Uterus (tissue), 2 donors: ENCODE data around the gene EPB41L1.

ENCODE experiments used
- POLR2A ChIP-seq, 2 donors: fragments of 450-650 bp; IDR thresholded peaks; one replicate each; pipeline ENCODE4 v1.6.1; 2016; ENCODE audit warnings: antibody characterized with exemption in 2 of 2, mild to moderate bottlenecking in 1 of 2, moderate library complexity in 1 of 2
- TF ChIP-seq, protein P1 (sequence below), 4 experiments: fragments of 200-600 bp in 2 of 4; fragments of 450-650 bp in 2 of 4; sonication (generic) in 2 of 4; IDR thresholded peaks; one replicate each; pipeline ENCODE4 v1.5.1; 2016 to 2019; ENCODE audit warnings: antibody characterized with exemption in 4 of 4, mild to moderate bottlenecking in 2 of 4, moderate library complexity in 1 of 4

DNA sequence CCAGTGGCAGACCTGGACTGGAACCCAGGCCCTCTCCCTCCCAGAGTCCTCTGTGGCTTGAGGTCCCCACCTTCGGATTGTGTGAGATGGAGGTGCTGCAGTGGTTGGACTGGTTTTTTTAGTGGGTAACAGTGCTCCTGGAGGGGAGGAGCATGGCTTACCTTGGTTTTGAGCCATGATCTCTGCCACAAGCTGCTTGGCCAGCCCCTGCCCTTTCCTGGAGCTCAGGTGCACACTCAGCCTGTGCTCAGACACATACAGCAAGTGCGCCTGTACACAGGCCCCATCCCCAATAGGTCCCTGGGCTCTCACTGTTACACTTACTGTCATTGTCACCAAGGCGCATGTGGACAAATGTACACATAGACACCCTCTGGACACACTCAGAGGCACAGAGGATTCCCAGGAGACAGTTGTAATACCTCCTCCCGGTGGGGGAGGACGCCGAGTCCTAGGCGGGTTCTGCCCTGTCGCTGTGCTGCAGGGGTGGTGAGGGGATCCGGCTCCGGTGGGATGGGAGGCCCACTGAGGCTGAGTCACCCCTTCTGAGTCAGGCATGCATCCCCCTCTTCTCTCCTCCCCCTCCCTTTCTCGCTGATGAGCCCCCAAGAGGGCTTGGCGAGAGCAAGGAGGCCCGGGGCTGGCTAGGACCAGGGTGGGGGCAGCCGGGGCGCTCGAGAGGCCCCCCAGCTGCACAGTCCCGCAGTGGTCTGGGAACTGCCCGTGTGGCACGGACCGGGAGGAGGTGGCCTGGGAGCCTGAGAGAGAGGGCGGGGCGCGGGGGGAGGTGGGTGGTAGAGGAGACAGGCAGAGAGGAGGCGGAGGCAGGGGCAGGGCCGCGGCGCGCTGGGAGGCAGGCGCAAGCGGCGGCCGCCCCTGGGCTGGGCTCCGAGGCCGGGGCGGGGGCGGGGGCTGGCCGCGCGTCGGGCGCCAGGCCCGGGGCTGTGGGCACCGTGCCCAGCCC is 522 bp upstream of the EPB41L1 start:
- TF ChIP-seq, protein P1, sequence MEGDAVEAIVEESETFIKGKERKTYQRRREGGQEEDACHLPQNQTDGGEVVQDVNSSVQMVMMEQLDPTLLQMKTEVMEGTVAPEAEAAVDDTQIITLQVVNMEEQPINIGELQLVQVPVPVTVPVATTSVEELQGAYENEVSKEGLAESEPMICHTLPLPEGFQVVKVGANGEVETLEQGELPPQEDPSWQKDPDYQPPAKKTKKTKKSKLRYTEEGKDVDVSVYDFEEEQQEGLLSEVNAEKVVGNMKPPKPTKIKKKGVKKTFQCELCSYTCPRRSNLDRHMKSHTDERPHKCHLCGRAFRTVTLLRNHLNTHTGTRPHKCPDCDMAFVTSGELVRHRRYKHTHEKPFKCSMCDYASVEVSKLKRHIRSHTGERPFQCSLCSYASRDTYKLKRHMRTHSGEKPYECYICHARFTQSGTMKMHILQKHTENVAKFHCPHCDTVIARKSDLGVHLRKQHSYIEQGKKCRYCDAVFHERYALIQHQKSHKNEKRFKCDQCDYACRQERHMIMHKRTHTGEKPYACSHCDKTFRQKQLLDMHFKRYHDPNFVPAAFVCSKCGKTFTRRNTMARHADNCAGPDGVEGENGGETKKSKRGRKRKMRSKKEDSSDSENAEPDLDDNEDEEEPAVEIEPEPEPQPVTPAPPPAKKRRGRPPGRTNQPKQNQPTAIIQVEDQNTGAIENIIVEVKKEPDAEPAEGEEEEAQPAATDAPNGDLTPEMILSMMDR (IDR thresholded peaks at IDR 0.05), result no peak
- TF ChIP-seq POLR2A (IDR thresholded peaks at IDR 0.05), result no peak
